Measurements from ENCODE around the gene FLT3LG. TPM values are rescaled to one million over a fixed set of nuclear protein-coding genes. Genes with fewer than 3 reads are reported as not detected.
"Not testable (repeated sequence)": the region's sequence is repeated elsewhere in the genome, so short reads cannot be mapped to it uniquely, and the experiment has no call there.

FLT3LG gene
- total and polyA plus RNA-seq, 4 donors = 6.3 to 36.0 (median 16.8) TPM

GRCh38 chr19:49465371-49465770 is 8.6 kb upstream of the FLT3LG start:
- Histone ChIP-seq H3K27ac (ENCODE audit: low read depth in 1 of 2, low read length in 2 of 2) (no peak overlapping the region), H3K4me3 (ENCODE audit: low read length in 2 of 2) (no peak overlapping the region), H3K4me1 (ENCODE audit: control insufficient read depth in 1 of 2, insufficient read depth in 2 of 2, low read length in 2 of 2) (no peaks in the 10 kb centered on the region), H3K36me3 (ENCODE audit: control insufficient read depth in 1 of 2, insufficient read depth in 2 of 2, low read length in 1 of 2) (peaks cover 0 to 2% of the 10 kb centered on the region in 2 donors), H3K27me3 (ENCODE audit: control insufficient read depth in 1 of 2, insufficient read depth in 2 of 2, low read length in 1 of 2) (no peaks in the 10 kb centered on the region), H3K9me3 (ENCODE audit: control insufficient read depth, low read length) (no peaks in the 10 kb centered on the region)
- ATAC-seq (ENCODE audit: low FRiP score) = no peak
- 95 to 96% methylated on average over 3 of the region's 3 CpGs for WGBS, 2 donors
- DNase-seq = no peak
- intact Hi-C loops (cut with DNase I) = no loop called here

GRCh38 chr19:49468199-49468598 is 5.8 kb upstream of the FLT3LG start:
- Histone ChIP-seq H3K27ac (ENCODE audit: low read depth in 1 of 2, low read length in 2 of 2) (no peak overlapping the region), H3K27me3 (ENCODE audit: control insufficient read depth in 1 of 2, insufficient read depth in 2 of 2, low read length in 1 of 2) (no peaks in the 10 kb centered on the region), H3K4me3 (ENCODE audit: low read length in 2 of 2) (no peak overlapping the region), H3K4me1 (ENCODE audit: control insufficient read depth in 1 of 2, insufficient read depth in 2 of 2, low read length in 2 of 2) (no peaks in the 10 kb centered on the region), H3K36me3 (ENCODE audit: control insufficient read depth in 1 of 2, insufficient read depth in 2 of 2, low read length in 1 of 2) (peaks cover 0 to 2% of the 10 kb centered on the region in 2 donors), H3K9me3 (ENCODE audit: control insufficient read depth, low read length) (no peaks in the 10 kb centered on the region)
- no peak for DNase-seq
- peak; percentile 1 for ATAC-seq (ENCODE audit: low FRiP score)
- 91 to 92% methylated on average over 19 of the region's 19 CpGs for WGBS, 2 donors
- intact Hi-C loops (cut with DNase I) = no loop called here

GRCh38 chr19:49468746-49469447 is 5.1 kb upstream of the FLT3LG start:
- intact Hi-C loops (cut with DNase I) = no loop called here
- no peak overlapping the region for H3K4me3 ChIP-seq (ENCODE audit: low read length in 2 of 2)
- DNase-seq (peak; percentile 87 to 89), ATAC-seq (ENCODE audit: low FRiP score) (peak; percentile 85)
- H3K27ac ChIP-seq (ENCODE audit: low read depth in 1 of 2, low read length in 2 of 2) = no peak overlapping the region
- H3K9me3 ChIP-seq (ENCODE audit: control insufficient read depth, low read length) = no peaks in the 10 kb centered on the region
- 71 to 72% methylated on average over 14 to 15 of the region's 15 CpGs for WGBS, 2 donors
- no peaks in the 10 kb centered on the region for H3K27me3 ChIP-seq (ENCODE audit: control insufficient read depth in 1 of 2, insufficient read depth in 2 of 2, low read length in 1 of 2)
- H3K4me1 ChIP-seq (ENCODE audit: control insufficient read depth in 1 of 2, insufficient read depth in 2 of 2, low read length in 2 of 2) = no peaks in the 10 kb centered on the region
- peaks cover 0 to 2% of the 10 kb centered on the region in 2 donors for H3K36me3 ChIP-seq (ENCODE audit: control insufficient read depth in 1 of 2, insufficient read depth in 2 of 2, low read length in 1 of 2)

GRCh38 chr19:49469828-49470614 is 4.0 kb upstream of the FLT3LG start:
- ATAC-seq (ENCODE audit: low FRiP score) (no peak), DNase-seq (peak in 1 of 2 donors; percentile 61)
- no peaks in the 10 kb centered on the region for H3K27me3 ChIP-seq (ENCODE audit: control insufficient read depth in 1 of 2, insufficient read depth in 2 of 2, low read length in 1 of 2)
- WGBS, 2 donors = 93% methylated on average over 25 of the region's 25 CpGs
- H3K4me3 ChIP-seq (ENCODE audit: low read length in 2 of 2) = no peak overlapping the region
- intact Hi-C loops (cut with DNase I) = loop anchor here in 1 of 2 donors (5.0 kb wide), 1 partner anchor 77 kb away; no protein-coding TSS in a partner anchor
- no peaks in the 10 kb centered on the region for H3K9me3 ChIP-seq (ENCODE audit: control insufficient read depth, low read length)
- H3K27ac ChIP-seq (ENCODE audit: low read depth in 1 of 2, low read length in 2 of 2) = no peak overlapping the region
- no peaks in the 10 kb centered on the region for H3K4me1 ChIP-seq (ENCODE audit: control insufficient read depth in 1 of 2, insufficient read depth in 2 of 2, low read length in 2 of 2)
- peaks cover 0 to 2% of the 10 kb centered on the region in 2 donors for H3K36me3 ChIP-seq (ENCODE audit: control insufficient read depth in 1 of 2, insufficient read depth in 2 of 2, low read length in 1 of 2)

- ATAC-seq (ENCODE audit: low FRiP score) = no peak
- WGBS, 2 donors = 80 to 87% methylated on average over 7 to 8 of the region's 8 CpGs
Observed at GRCh38 chr19:49470615-49470978, 3.4 kb upstream of the FLT3LG start.

GRCh38 chr19:49472936-49473335 is 1.1 kb upstream of the FLT3LG start:
- DNase-seq = no peak
- Histone ChIP-seq H3K27ac (ENCODE audit: low read depth in 1 of 2, low read length in 2 of 2) (no peak overlapping the region), H3K4me3 (ENCODE audit: low read length in 2 of 2) (no peak overlapping the region), H3K9me3 (ENCODE audit: control insufficient read depth, low read length) (no peaks in the 10 kb centered on the region), H3K27me3 (ENCODE audit: control insufficient read depth in 1 of 2, insufficient read depth in 2 of 2, low read length in 1 of 2) (no peaks in the 10 kb centered on the region), H3K4me1 (ENCODE audit: control insufficient read depth in 1 of 2, insufficient read depth in 2 of 2, low read length in 2 of 2) (no peaks in the 10 kb centered on the region), H3K36me3 (ENCODE audit: control insufficient read depth in 1 of 2, insufficient read depth in 2 of 2, low read length in 1 of 2) (no peaks in the 10 kb centered on the region)
- intact Hi-C loops (cut with DNase I) = loop anchor here in 1 of 2 donors (5.0 kb wide), 1 partner anchor 74 kb away; no protein-coding TSS in a partner anchor
- WGBS, 2 donors = 73 to 74% methylated on average over 9 of the region's 9 CpGs
- no peak for ATAC-seq (ENCODE audit: low FRiP score)

More at GRCh38 chr19:49470615-49470978, 3.4 kb upstream of the FLT3LG start:
- intact Hi-C loops (cut with DNase I) = loop anchor here in 1 of 2 donors (5.0 kb wide), 1 partner anchor 77 kb away; no protein-coding TSS in a partner anchor
- H3K4me1 ChIP-seq (ENCODE audit: control insufficient read depth in 1 of 2, insufficient read depth in 2 of 2, low read length in 2 of 2) = no peaks in the 10 kb centered on the region
- H3K4me3 ChIP-seq (ENCODE audit: low read length in 2 of 2) = no peak overlapping the region
- H3K9me3 ChIP-seq (ENCODE audit: control insufficient read depth, low read length) = no peaks in the 10 kb centered on the region
- H3K27me3 ChIP-seq (ENCODE audit: control insufficient read depth in 1 of 2, insufficient read depth in 2 of 2, low read length in 1 of 2) = no peaks in the 10 kb centered on the region
- no peak for DNase-seq
- peaks cover 0 to 2% of the 10 kb centered on the region in 2 donors for H3K36me3 ChIP-seq (ENCODE audit: control insufficient read depth in 1 of 2, insufficient read depth in 2 of 2, low read length in 1 of 2)
- H3K27ac ChIP-seq (ENCODE audit: low read depth in 1 of 2, low read length in 2 of 2) = no peak overlapping the region

- not testable (repeated sequence) for H3K4me1 ChIP-seq (ENCODE audit: control insufficient read depth in 1 of 2, insufficient read depth in 2 of 2, low read length in 2 of 2); H3K27me3 ChIP-seq (ENCODE audit: control insufficient read depth in 1 of 2, insufficient read depth in 2 of 2, low read length in 1 of 2); H3K4me3 ChIP-seq (ENCODE audit: low read length in 2 of 2); H3K9me3 ChIP-seq (ENCODE audit: control insufficient read depth, low read length); ATAC-seq (ENCODE audit: low FRiP score); H3K27ac ChIP-seq (ENCODE audit: low read depth in 1 of 2, low read length in 2 of 2); DNase-seq; H3K36me3 ChIP-seq (ENCODE audit: control insufficient read depth in 1 of 2, insufficient read depth in 2 of 2, low read length in 1 of 2)
- 69 to 71% methylated on average over 9 of the region's 9 CpGs for WGBS, 2 donors
- intact Hi-C loops (cut with DNase I) = loop anchor here in 1 of 2 donors (5.0 kb wide), 1 partner anchor 74 kb away; no protein-coding TSS in a partner anchor
Observed at GRCh38 chr19:49473501-49473867, 531 bp upstream of the FLT3LG start.

GRCh38 chr19:49474542-49474924 is 518 bp downstream of the FLT3LG start:
- DNase-seq (no peak), ATAC-seq (ENCODE audit: low FRiP score) (peak; percentile 1)
- Histone ChIP-seq H3K27ac (ENCODE audit: low read depth in 1 of 2, low read length in 2 of 2) (no peak overlapping the region), H3K4me3 (ENCODE audit: low read length in 2 of 2) (peak overlapping the region; percentile 85 to 86), H3K27me3 (ENCODE audit: control insufficient read depth in 1 of 2, insufficient read depth in 2 of 2, low read length in 1 of 2) (no peaks in the 10 kb centered on the region), H3K9me3 (ENCODE audit: control insufficient read depth, low read length) (no peaks in the 10 kb centered on the region), H3K4me1 (ENCODE audit: control insufficient read depth in 1 of 2, insufficient read depth in 2 of 2, low read length in 2 of 2) (no peaks in the 10 kb centered on the region), H3K36me3 (ENCODE audit: control insufficient read depth in 1 of 2, insufficient read depth in 2 of 2, low read length in 1 of 2) (no peaks in the 10 kb centered on the region)
- WGBS, 2 donors = 8% methylated on average over 11 of the region's 11 CpGs
- intact Hi-C loops (cut with DNase I) = loop anchor here (2.0 to 5.0 kb wide), 2 partner anchors 72 to 73 kb away; no protein-coding TSS in a partner anchor
